HUDEP-2 (cell line): Measurements from ENCODE around the gene PPM1N.

Experiments
- DNase-seq, 76 experiments: peaks; one replicate each; lab custom pipeline; 2025; ENCODE audit not compliant: unreplicated experiment in 76 of 76; lab: John Stamatoyannopoulos, UW

PPM1N gene, protein sequence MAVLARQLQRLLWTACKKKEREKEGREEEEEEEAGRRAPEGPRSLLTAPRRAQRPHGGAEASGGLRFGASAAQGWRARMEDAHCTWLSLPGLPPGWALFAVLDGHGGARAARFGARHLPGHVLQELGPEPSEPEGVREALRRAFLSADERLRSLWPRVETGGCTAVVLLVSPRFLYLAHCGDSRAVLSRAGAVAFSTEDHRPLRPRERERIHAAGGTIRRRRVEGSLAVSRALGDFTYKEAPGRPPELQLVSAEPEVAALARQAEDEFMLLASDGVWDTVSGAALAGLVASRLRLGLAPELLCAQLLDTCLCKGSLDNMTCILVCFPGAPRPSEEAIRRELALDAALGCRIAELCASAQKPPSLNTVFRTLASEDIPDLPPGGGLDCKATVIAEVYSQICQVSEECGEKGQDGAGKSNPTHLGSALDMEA

DNA sequence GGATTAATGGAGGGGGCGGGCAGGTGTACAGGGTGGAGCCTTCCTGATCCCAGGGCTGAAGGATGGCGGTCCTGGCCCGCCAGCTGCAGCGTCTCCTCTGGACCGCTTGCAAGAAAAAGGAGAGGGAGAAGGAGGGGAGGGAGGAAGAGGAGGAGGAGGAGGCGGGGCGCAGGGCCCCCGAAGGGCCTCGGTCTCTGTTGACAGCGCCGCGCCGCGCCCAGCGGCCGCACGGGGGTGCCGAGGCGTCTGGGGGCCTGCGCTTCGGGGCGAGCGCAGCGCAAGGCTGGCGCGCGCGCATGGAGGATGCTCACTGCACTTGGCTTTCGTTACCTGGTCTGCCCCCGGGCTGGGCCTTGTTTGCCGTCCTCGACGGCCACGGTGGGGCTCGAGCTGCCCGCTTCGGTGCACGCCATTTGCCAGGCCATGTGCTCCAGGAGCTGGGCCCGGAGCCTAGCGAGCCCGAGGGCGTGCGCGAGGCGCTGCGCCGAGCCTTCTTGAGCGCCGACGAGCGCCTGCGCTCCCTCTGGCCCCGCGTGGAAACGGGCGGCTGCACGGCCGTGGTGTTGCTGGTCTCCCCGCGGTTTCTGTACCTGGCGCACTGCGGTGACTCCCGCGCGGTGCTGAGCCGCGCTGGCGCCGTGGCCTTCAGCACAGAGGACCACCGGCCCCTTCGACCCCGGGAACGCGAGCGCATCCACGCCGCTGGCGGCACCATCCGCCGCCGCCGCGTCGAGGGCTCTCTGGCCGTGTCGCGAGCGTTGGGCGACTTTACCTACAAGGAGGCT is at the start of gene PPM1N:
PPM1N (plus strand) TSS at position 33 of the 785 bp plus-strand sequence; CDS start at position 63, 30 bp downstream.
- peak in 71 of 76 experiments; percentile 20 to 81 (median 62) for DNase-seq

DNA sequence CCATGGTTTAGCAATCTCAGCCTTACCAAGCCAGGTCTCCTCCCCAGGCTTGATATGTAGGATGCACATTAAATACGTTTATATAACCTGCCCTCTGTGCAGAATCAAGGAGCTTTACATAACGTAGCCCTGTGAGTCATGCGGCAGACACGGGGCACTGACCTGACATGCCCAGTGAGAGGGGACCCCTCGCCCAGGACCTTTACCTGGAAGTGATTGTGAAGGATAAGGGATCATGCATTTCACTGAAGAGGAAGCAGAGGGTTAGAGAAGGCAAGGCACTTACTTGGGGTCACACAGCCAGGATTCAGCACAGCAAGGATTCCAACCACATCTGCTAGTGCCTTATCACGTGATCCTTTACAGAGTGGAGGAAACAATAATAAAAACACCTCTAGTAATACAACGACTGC is 49.4 kb upstream of the PPM1N start:
- DNase-seq = no peak

- peak in 13 of 76 experiments; percentile 32 to 79 (median 62) for DNase-seq
Observed at GRCh38 chr19:45450012-45450333, 48.3 kb upstream of the PPM1N start.

DNA sequence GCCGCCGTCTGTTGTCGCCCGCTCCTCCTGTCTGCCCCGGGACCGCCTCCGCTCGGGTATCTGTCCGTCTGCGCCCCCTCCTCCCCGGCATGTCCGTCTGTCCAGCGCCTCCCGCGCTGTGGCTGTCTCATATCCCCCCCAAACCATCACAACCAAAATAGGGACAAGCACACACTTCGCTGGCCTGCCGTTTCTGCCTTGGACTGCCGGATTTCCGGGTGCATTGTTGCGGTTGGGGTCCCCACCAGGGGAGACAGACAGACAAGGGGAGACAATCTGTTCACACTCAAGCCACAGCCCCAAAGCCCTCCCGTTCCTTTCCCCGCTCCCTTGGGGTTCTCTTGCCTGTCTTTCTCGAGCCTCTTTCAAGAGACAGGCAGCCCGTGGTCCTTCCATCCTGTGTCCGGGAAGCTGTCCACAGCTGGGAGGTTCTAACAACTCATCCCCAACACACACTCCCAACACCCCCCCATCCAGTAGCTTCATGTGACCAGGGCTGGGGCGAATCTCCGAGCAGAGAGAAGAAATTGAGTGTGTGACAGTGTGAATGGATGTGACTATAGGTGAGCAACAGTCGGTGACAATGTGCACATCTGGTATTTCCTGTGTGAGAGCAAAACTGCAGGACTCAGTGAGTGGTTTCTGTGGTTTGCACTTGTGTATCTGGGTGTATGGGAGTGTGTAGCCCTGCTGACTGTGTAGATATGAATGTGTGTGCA is 47.0 kb upstream of the PPM1N start:
- peak in 2 of 76 experiments; percentile 9 to 26 for DNase-seq

DNA sequence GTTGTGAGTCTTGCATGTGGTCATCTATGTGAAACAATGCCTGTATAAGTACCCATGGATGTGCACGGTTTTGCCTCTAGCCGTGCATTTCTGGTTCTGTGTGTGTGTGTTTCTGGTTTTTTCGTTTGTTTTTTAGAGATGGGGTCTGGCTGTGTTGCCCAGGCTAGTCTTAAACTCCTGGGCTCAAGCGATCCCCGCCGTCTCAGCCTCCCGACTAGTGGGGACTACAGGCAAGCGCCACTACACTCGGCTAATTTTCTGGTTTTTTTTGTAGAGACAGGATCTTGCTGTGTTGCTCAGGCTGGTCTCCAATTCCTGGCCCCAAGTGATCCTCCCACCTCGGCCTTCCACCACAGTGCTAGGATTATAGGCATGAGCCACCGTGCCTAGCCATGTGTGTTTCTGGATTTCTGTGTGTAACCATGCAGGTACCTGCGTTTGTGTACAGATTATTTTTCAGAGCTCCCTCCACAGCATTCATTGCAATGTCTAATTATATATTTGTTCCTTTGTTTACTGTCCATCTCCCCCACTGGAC is 46.3 kb upstream of the PPM1N start:
- no peak for DNase-seq

- peak in 73 of 76 experiments; percentile 31 to 95 (median 83) for DNase-seq
Observed at GRCh38 chr19:45455707-45456499, 42.3 kb upstream of the PPM1N start.

DNA sequence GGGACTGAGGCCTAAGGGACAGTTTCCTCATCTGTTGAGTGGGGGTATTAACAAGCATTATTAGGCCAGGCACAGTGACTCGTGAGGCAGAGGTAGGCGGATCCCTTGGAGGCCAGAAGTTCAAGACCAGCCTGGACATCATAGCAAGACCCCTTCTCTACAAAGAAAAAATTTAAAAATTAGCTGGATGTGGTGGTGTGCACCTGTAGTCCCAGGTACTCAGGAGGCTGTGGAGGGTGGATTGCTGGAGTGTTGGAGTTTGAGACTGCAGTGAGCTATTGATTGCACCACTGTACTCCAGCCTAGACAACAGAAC is 41.8 kb upstream of the PPM1N start:
- DNase-seq = no peak

GRCh38 chr19:45457776-45458175 is 40.5 kb upstream of the PPM1N start:
- no peak for DNase-seq

- DNase-seq = no peak
Observed at GRCh38 chr19:45460807-45461347, 37.4 kb upstream of the PPM1N start.

DNA sequence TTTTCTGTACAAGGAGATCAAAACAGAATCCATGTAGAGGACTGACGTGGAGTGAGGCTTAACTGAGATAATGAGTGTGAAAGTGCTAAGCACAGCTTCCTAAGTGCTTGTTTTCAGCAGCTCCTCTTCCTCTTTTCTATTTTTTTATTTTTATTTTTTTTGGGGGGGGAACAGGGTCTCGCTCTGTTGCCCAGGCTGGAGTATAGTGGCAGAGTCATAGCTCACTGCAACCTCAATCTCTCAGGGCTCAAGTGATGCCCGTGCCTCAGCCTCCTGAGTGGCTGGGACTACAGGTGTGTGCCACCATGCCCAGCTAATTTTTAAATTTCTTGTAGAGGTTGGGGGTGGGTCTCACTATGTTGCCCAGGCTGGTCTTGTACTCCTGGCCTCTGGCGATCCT is 36.1 kb upstream of the PPM1N start:
- DNase-seq = no peak

GRCh38 chr19:45463241-45463640 is 35.0 kb upstream of the PPM1N start:
- DNase-seq = no peak

DNA sequence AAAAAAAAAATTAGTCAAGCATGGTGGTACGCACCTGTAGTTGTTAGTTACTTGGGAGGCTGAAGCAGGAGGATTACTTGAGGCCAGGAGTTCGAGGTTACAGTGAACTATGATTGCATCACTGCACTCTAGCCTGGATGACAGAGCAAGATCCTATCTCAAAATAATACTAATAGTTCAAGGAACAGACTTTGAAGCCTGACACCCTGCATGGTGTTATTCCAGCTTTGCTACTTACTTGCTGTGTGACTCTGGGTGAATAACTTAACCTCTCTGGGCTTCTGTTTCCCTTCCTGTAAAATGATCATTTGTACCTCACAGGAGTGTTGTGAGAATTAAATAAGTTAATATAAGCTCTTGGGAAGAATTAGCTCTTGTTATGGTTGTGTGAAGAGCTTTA is 34.0 kb upstream of the PPM1N start:
- no peak for DNase-seq

DNA sequence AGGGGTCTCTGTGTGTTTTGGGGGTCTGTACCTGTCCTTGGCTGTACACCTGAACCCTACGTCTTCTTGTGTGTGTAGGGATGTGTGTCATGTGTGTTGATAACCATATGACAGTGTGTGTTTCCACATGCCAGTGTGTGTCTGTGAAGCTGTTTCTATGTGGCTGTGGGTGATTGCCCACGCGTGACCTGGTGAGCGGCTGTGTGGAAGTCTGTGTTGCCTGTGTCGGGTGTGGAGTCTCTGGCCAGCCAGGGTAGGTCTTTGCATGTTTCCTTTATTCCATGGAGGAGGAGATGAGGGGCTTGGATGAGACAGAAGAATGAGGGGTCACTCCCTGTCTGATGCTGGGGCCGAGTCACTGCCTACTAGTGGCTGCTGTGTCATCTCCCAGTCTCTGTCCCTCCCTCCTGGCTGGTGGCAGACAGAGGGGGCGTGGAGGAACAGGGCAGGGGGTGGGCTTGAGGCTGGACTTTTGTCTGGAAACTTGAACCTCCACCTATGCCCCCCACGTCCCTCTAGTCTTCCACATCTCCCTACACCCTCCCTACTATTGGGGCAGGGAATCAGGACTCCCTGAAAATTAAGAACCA is 33.3 kb upstream of the PPM1N start:
- no peak for DNase-seq

DNA sequence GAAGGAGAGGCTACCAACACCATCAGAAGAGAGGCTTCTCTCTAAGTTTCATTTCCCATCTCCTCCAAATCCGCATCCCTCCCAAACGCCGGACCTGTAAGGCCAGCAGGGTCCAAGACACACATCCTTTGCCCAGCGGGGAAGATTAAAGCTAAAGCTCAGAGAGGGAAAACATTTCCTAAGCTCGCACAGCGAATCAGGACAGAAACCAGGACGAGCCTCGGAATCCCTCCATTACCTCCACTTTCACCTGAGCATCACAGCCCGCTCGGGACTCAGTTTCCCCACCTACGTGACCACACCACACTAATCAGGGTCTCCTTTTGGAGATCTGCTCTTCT is 31.2 kb upstream of the PPM1N start:
- DNase-seq = no peak

- DNase-seq = peak in 75 of 76 experiments; percentile 68 to 99 (median 91)
Observed at GRCh38 chr19:45467456-45468158, 30.6 kb upstream of the PPM1N start, which contains the start of gene FOSB. Gene FOSB (plus strand): TSS chr19:45467996. CDS start chr19:45468587, 591 bp downstream.

GRCh38 chr19:45468159-45468651 is 30.0 kb upstream of the PPM1N start:
- peak in 13 of 76 experiments; percentile 18 to 68 (median 43) for DNase-seq

DNA sequence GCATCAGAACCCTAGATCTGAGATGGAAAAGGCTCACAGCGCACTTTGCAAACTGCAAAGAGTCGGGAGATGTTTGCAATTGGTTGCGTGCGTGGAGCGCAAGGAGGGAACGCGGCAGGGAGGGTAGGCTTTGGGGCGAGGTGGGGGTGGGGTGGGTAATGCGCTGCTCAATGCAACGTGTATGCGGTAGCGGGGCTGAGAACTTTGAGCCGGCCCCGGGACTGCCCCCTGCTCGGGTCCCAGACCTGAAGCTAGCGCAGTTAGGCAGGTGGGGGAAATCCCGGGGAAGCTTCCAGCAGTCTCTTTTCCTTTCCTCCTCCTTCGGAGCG is 29.5 kb upstream of the PPM1N start:
- peak in 16 of 76 experiments; percentile 36 to 70 (median 58) for DNase-seq

GRCh38 chr19:45469132-45469944 is 28.9 kb upstream of the PPM1N start:
- DNase-seq = peak in 74 of 76 experiments; percentile 54 to 99 (median 94)
